ENCODE data around the gene SF3A1.

DNA sequence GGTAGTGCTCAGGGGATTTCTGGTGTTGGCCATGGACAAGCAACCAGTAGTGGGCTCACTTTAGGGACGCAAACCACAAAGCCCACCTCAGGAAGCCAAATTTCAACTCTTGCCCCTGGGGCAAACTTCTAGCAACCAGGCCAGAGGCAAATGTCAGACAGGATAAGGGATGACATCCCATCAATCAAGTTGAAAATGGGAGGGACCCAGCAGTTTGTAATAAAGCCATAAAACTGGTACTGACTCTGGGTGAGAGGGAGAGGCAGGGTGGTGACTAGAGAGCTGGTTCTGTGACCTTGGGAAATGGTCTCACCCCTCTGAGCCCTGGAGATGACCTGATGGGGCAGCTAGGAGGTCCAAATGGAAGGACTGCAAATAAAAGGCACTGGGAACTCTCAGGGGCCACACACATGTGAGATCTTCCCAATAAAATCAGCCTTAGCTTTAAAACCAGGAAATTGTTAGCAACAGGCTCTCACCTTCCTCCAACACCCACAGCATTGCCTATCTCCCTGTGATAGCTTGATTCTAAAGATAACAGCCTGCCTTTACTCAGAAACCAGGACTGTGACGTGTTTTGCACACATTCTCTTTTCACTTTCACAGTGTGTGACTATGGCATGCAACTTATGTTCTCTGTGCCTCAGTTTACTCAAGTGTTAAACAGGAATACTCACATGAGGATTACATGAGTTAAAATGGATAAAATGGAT, 23.5 kb downstream of the SF3A1 start:
- TF ChIP-seq, protein P1, sequence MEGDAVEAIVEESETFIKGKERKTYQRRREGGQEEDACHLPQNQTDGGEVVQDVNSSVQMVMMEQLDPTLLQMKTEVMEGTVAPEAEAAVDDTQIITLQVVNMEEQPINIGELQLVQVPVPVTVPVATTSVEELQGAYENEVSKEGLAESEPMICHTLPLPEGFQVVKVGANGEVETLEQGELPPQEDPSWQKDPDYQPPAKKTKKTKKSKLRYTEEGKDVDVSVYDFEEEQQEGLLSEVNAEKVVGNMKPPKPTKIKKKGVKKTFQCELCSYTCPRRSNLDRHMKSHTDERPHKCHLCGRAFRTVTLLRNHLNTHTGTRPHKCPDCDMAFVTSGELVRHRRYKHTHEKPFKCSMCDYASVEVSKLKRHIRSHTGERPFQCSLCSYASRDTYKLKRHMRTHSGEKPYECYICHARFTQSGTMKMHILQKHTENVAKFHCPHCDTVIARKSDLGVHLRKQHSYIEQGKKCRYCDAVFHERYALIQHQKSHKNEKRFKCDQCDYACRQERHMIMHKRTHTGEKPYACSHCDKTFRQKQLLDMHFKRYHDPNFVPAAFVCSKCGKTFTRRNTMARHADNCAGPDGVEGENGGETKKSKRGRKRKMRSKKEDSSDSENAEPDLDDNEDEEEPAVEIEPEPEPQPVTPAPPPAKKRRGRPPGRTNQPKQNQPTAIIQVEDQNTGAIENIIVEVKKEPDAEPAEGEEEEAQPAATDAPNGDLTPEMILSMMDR (IDR thresholded peaks at IDR 0.05): no peak
- TF ChIP-seq POLR2A (IDR thresholded peaks at IDR 0.05): no peak

All from esophagus squamous epithelium (tissue), 4 donors.